Measurements from ENCODE around the gene EPHA6. TPM values are rescaled to one million over a fixed set of nuclear protein-coding genes. Genes with fewer than 3 reads are reported as not detected.
A peak's percentile ranks its signal among the peaks of the same experiment; 100 is the strongest.

Gene EPHA6
- total and polyA plus RNA-seq, 2 donors (not counting 1 experiment from before 2014, with no cell fraction given), result not detected

GRCh38 chr3:97764407-97765238 is 950.2 kb downstream of the EPHA6 start, which contains the start of gene ARL6:
TSS of gene ARL6 (plus strand) at chr3:97764758. CDS start at chr3:97768108, 3,350 bp downstream.
- under 1% methylated on average over 39 of the region's 46 CpGs for WGBS (ENCODE audit: insufficient coverage)
- Histone ChIP-seq H3K27me3 (replicated peaks in 1 of 4; ENCODE audit: control extremely low read depth in 1 of 4, control insufficient read depth in 3 of 4, insufficient read depth in 4 of 4, low read length in 3 of 4) (no peaks in the 10 kb centered on the region), H3K9ac (ENCODE audit: low read length) (peak within 1 kb of the TSS; percentile 91), H3K9me3 (ENCODE audit: control extremely low read depth in 1 of 3, control insufficient read depth in 2 of 3, insufficient read depth in 1 of 3, low read length in 2 of 3) (no peaks in the 10 kb centered on the region), H3K4me2 (replicated peaks; ENCODE audit: low read depth, low read length, poor library complexity, severe bottlenecking) (peak within 1 kb of the TSS; percentile 83), H3K4me1 (ENCODE audit: control insufficient read depth in 2 of 2, insufficient read depth in 2 of 2, low read length in 2 of 2) (peaks cover 13% of the 10 kb centered on the region in 2 donors), H4K20me1 (ENCODE audit: control insufficient read depth, insufficient read depth, low read length, poor library complexity, severe bottlenecking) (no peaks in the 10 kb centered on the region), H3K27ac (ENCODE audit: low read length in 2 of 2) (peak within 1 kb of the TSS; percentile 69 to 74), H2AFZ (ENCODE audit: insufficient read depth, low read depth, low read length, poor library complexity, severe bottlenecking) (peak within 1 kb of the TSS; percentile 97), H3K36me3 (replicated peaks in 1 of 2; ENCODE audit: control extremely low read depth in 1 of 2, control insufficient read depth in 1 of 2, extremely low read depth in 1 of 2, insufficient read depth in 2 of 2, low read length in 1 of 2) (no peaks in the 10 kb centered on the region), H3K4me3 (ENCODE audit: control extremely low read depth in 1 of 5, extremely low read depth in 1 of 5, insufficient read depth in 1 of 5, low read depth in 2 of 5, low read length in 4 of 5) (peak within 1 kb of the TSS; percentile 74 to 99 (median 96)), H3K79me2 (ENCODE audit: control insufficient read depth, insufficient read depth, low read length) (no peaks in the 10 kb centered on the region)
- DNase-seq (peak; percentile 85), ATAC-seq (ENCODE audit: low read depth) (peak; percentile 87)
- POLR2A ChIA-PET, result no interaction called here
- TF ChIP-seq EZH2 (IDR thresholded peaks at IDR 0.05; ENCODE audit: borderline replicate concordance, insufficient read depth, low read depth, low read length, poor library complexity, severe bottlenecking), result no peak
- TF ChIP-seq CTCF (IDR thresholded peaks at IDR 0.05), result no peak
- peak within 1 kb of the TSS; percentile 98 for H3K4me3 Mint-ChIP-seq
- no peaks in the 10 kb centered on the region for H3K9me3 Mint-ChIP-seq (ENCODE audit: insufficient read depth)
- intact Hi-C loops (cut with micrococcal nuclease), result loop anchor here (1.0 to 2.0 kb wide), 5 partner anchors 57 to 1136 kb away; partner anchors contain the start of genes CPOX and DCBLD2
- peaks cover 30% of the 10 kb centered on the region for H3K4me1 Mint-ChIP-seq
- no peaks in the 10 kb centered on the region for H3K27me3 Mint-ChIP-seq
- CTCF ChIA-PET, result interaction anchor here (1.0 to 1.8 kb wide), 4 partner anchors 45 to 275 kb away, joined by 3 to 5 read pairs (median 5); no protein-coding TSS in a partner anchor
- peak within 1 kb of the TSS; percentile 96 for H3K27ac Mint-ChIP-seq

- Histone ChIP-seq H3K9ac (ENCODE audit: low read length) (peak overlapping the region; percentile 91), H3K27me3 (replicated peaks in 1 of 4; ENCODE audit: control extremely low read depth in 1 of 4, control insufficient read depth in 3 of 4, insufficient read depth in 4 of 4, low read length in 3 of 4) (no peaks in the 10 kb centered on the region), H3K4me1 (ENCODE audit: control insufficient read depth in 2 of 2, insufficient read depth in 2 of 2, low read length in 2 of 2) (peaks cover 13% of the 10 kb centered on the region in 2 donors), H3K27ac (ENCODE audit: low read length in 2 of 2) (peak overlapping the region in 1 of 2 donors; percentile 74), H3K79me2 (ENCODE audit: control insufficient read depth, insufficient read depth, low read length) (no peaks in the 10 kb centered on the region), H3K36me3 (replicated peaks in 1 of 2; ENCODE audit: control extremely low read depth in 1 of 2, control insufficient read depth in 1 of 2, extremely low read depth in 1 of 2, insufficient read depth in 2 of 2, low read length in 1 of 2) (no peaks in the 10 kb centered on the region), H3K4me2 (replicated peaks; ENCODE audit: low read depth, low read length, poor library complexity, severe bottlenecking) (peak overlapping the region; percentile 83), H4K20me1 (ENCODE audit: control insufficient read depth, insufficient read depth, low read length, poor library complexity, severe bottlenecking) (no peaks in the 10 kb centered on the region), H2AFZ (ENCODE audit: insufficient read depth, low read depth, low read length, poor library complexity, severe bottlenecking) (peak overlapping the region; percentile 97), H3K9me3 (ENCODE audit: control extremely low read depth in 1 of 3, control insufficient read depth in 2 of 3, insufficient read depth in 1 of 3, low read length in 2 of 3) (no peaks in the 10 kb centered on the region), H3K4me3 (ENCODE audit: control extremely low read depth in 1 of 5, extremely low read depth in 1 of 5, insufficient read depth in 1 of 5, low read depth in 2 of 5, low read length in 4 of 5) (peak overlapping the region in 1 of 5 experiments; percentile 99)
- no peaks in the 10 kb centered on the region for H3K9me3 Mint-ChIP-seq (ENCODE audit: insufficient read depth)
- CTCF ChIA-PET, result interaction anchor here (1.8 kb wide), 1 partner anchor 257 kb away, joined by 5 read pairs; no protein-coding TSS in a partner anchor
- POLR2A ChIA-PET, result no interaction called here
- peaks cover 30% of the 10 kb centered on the region for H3K4me1 Mint-ChIP-seq
- peak overlapping the region; percentile 98 for H3K4me3 Mint-ChIP-seq
- intact Hi-C loops (cut with micrococcal nuclease), result loop anchor here (2.0 kb wide), 2 partner anchors 205 to 1135 kb away; partner anchors contain the start of gene DCBLD2
- no peak overlapping the region for H3K27ac Mint-ChIP-seq
- TF ChIP-seq EZH2 (IDR thresholded peaks at IDR 0.05; ENCODE audit: borderline replicate concordance, insufficient read depth, low read depth, low read length, poor library complexity, severe bottlenecking), result no peak
- no peak for TF ChIP-seq CTCF (IDR thresholded peaks at IDR 0.05)
- WGBS (ENCODE audit: insufficient coverage), result 100% methylated on average over 1 of the region's 2 CpGs
- H3K27me3 Mint-ChIP-seq, result no peaks in the 10 kb centered on the region
- ATAC-seq (ENCODE audit: low read depth), result no peak
- DNase-seq, result no peak
These were observed 950.9 kb downstream of the EPHA6 start for GRCh38 chr3:97765336-97765735.

Measured in B cell (primary cell).